Breast epithelium (tissue), 4 donors: ENCODE results near the gene PRRX2. TPM values are rescaled to one million over a fixed set of nuclear protein-coding genes. Genes with fewer than 3 reads are reported as not detected.

ENCODE experiments used
- DNase-seq, 2 donors: peaks; one replicate each; pipeline ENCODE4 v3.0.0-alpha.2; 2019; ENCODE audit warnings: low spot score in 2 of 2
- H3K27ac ChIP-seq, 2 donors: fragments of 200-600 bp; sonication (generic) in 1 of 2; one replicate each; pipeline ENCODE4 v1.5.1; 2016 to 2019; ENCODE audit warnings: mild to moderate bottlenecking in 1 of 2
- H3K27me3 ChIP-seq, 2 donors: fragments of 200-600 bp; sonication (generic) in 1 of 2; one replicate each; pipeline versions ENCODE4 v1.5.1 to v1.6.0; 2017 to 2019; ENCODE audit warnings: control low read depth in 1 of 2, mild to moderate bottlenecking in 1 of 2
- H3K36me3 ChIP-seq: fragments of 200-600 bp; one replicate; pipeline ENCODE4 v1.5.1; 2019
- H3K4me1 ChIP-seq, 2 donors: fragments of 200-600 bp; sonication (generic); one replicate each; pipeline ENCODE4 v1.5.1; 2016 to 2019; ENCODE audit warnings: control low read depth in 1 of 2
- H3K4me3 ChIP-seq, 3 donors: fragments of 200-600 bp; sonication (generic); 1 replicate in 2 of 3; 2 replicates in 1 of 3; pipeline ENCODE4 v1.5.1; 2016 to 2019; ENCODE audit warnings: mild to moderate bottlenecking in 3 of 3, moderate library complexity in 2 of 3
- H3K9me3 ChIP-seq, 2 donors: fragments of 200-600 bp; sonication (generic) in 1 of 2; one replicate each; pipeline ENCODE4 v1.5.1; 2016 to 2019; ENCODE audit warnings: control low read depth in 1 of 2
- CTCF ChIP-seq, 3 donors: fragments of 450-650 bp; IDR thresholded peaks; one replicate each; pipeline ENCODE4 v1.5.1; 2016 to 2017; ENCODE audit warnings: antibody characterized with exemption in 3 of 3, mild to moderate bottlenecking in 3 of 3, moderate library complexity in 3 of 3
- POLR2A ChIP-seq: fragments of 450-650 bp; IDR thresholded peaks from one replicate; pipeline ENCODE4 v1.6.1; 2016; ENCODE audit warnings: antibody characterized with exemption, mild to moderate bottlenecking, moderate library complexity
- POLR2AphosphoS5 ChIP-seq, 3 donors: sonication (generic); formaldehyde crosslinking; IDR thresholded peaks; one replicate each; pipeline ENCODE4 v1.6.1; 2017; ENCODE audit warnings: antibody characterized with exemption in 3 of 3
- intact Hi-C: fragments of 100-400 bp; cut with DNase I; formaldehyde crosslinking; loops from one replicate; pipeline ENCODE4 v1.15.1; 2023; ENCODE audit warnings: low total_unique reads
- total RNA-seq, 3 donors: library from RNA; depleted of rRNA; stranded (reverse); fragments of >200 nt; gene quantifications; one replicate each; pipeline ENCODE4 v1.1.0, GENCODE V29; 2016

PRRX2 gene
- total RNA-seq, 3 donors from 2014 or later: 4.4 to 35.1 (median 9.9) TPM

GRCh38 chr9:129702589-129703520 is 37.4 kb downstream of the PRRX2 start:
- TF ChIP-seq POLR2AphosphoS5 (IDR thresholded peaks at IDR 0.05) (no peak), POLR2A (no peak), CTCF (IDR thresholded peaks at IDR 0.05) (no peak)
- no peaks in the 10 kb centered on the region for H3K9me3 ChIP-seq
- no peaks in the 10 kb centered on the region for H3K36me3 ChIP-seq
- intact Hi-C loops: no loop called here
- H3K4me1 ChIP-seq: peaks cover 0 to 4% of the 10 kb centered on the region in 2 donors
- no peaks in the 10 kb centered on the region for H3K27me3 ChIP-seq
- H3K27ac ChIP-seq: peak overlapping the region; percentile 64 to 82
- DNase-seq: no peak
- peak overlapping the region in 1 of 3 donors; percentile 44 for H3K4me3 ChIP-seq

DNA sequence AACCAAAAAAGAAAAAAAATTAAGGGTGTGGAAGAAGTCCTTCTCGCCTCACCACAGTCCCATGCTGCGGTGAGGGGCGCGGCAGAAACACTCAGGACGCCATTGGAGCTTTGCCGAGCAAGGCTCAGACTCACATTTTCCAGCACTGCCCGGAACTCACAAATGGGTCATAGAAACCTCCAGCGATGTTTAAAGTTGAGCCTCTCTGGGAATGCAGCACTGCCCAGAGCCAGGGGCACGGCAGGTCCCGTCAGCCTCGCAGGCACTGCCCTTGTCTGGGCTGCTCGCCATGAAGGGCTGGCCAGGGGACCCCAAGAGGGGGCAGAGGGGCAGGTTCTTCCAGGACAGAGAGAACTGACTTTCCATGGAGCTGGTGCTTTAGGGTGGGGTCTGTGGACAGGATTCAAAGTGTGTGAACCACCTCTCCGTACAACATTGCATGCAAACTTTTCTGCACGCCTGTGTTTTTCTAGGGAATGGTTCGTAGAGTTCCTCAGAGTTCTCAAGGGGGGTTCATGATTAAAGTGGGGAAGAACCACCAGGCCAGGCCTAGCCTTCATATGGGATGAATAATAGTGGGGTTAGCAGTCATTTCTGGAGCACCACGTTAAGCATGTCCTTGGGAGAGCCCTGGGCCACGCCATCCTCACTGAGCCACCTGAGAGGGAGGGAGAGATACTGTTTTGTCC is 38.4 kb downstream of the PRRX2 start:
- Histone ChIP-seq H3K27me3 (no peaks in the 10 kb centered on the region), H3K36me3 (no peaks in the 10 kb centered on the region), H3K4me3 (peak overlapping the region in 1 of 3 donors; percentile 44), H3K27ac (peak overlapping the region; percentile 64 to 82), H3K4me1 (peaks cover 0 to 4% of the 10 kb centered on the region in 2 donors), H3K9me3 (no peaks in the 10 kb centered on the region)
- intact Hi-C loops: no loop called here
- TF ChIP-seq CTCF (IDR thresholded peaks at IDR 0.05): no peak
- peak in 1 of 3 donors; percentile 29 for TF ChIP-seq POLR2AphosphoS5 (IDR thresholded peaks at IDR 0.05)
- TF ChIP-seq POLR2A: no peak
- DNase-seq: no peak

DNA sequence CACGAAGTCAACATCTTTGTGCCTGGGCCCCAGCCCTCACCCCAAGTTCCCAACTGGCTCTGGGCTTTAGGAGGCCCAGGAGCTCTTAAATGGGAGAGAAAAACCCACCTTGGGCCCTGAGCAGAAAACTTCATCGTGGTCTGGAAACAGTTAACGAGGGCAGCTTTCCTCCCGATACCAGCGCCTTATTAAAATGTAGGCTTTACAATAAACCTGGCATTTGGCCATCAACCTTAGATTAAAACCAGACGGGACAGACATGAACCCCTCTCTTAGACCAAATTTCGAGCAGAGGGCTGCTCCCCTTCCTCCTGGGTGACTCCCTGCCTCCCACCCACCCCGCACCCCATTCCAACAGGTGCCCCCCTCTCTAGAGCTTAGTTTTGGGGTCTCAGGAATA is 39.4 kb downstream of the PRRX2 start:
- DNase-seq: no peak
- H3K27ac ChIP-seq: peak overlapping the region in 1 of 2 donors; percentile 82
- TF ChIP-seq CTCF (IDR thresholded peaks at IDR 0.05) (no peak), POLR2A (no peak), POLR2AphosphoS5 (IDR thresholded peaks at IDR 0.05) (no peak)
- H3K27me3 ChIP-seq: no peaks in the 10 kb centered on the region
- peaks cover 0 to 4% of the 10 kb centered on the region in 2 donors for H3K4me1 ChIP-seq
- H3K4me3 ChIP-seq: no peak overlapping the region
- no peaks in the 10 kb centered on the region for H3K36me3 ChIP-seq
- no peaks in the 10 kb centered on the region for H3K9me3 ChIP-seq
- intact Hi-C loops: no loop called here

DNA sequence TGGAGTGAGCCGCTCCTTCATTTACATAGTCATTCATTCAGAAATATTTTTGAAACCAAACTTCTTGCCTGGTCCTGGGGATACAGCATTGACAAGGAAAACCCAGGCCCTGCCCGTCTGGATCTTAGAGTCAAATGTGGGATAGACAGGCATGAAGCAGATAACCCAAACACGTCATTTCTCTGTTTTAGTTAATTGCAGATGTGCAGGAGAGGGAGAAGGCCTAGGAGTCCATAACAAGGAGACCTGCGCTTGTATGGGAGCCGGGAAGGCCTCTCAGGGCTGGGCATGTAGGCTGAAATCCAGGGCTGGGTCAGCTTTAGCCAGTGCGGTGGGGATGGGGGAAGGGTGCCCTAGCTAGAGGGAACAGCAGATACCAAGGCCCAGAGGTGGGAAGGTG is 43.3 kb downstream of the PRRX2 start:
- H3K27ac ChIP-seq: peak overlapping the region; percentile 83 to 95
- H3K4me3 ChIP-seq: no peak overlapping the region
- intact Hi-C loops: no loop called here
- H3K36me3 ChIP-seq: no peaks in the 10 kb centered on the region
- H3K9me3 ChIP-seq: no peaks in the 10 kb centered on the region
- H3K4me1 ChIP-seq: peaks cover 0 to 16% of the 10 kb centered on the region in 2 donors
- no peak for DNase-seq
- no peaks in the 10 kb centered on the region for H3K27me3 ChIP-seq
- TF ChIP-seq POLR2AphosphoS5 (IDR thresholded peaks at IDR 0.05): no peak
- TF ChIP-seq POLR2A: no peak

GRCh38 chr9:129709438-129710168 is 44.2 kb downstream of the PRRX2 start:
- Histone ChIP-seq H3K36me3 (no peaks in the 10 kb centered on the region), H3K4me3 (no peak overlapping the region), H3K9me3 (no peaks in the 10 kb centered on the region), H3K4me1 (peaks cover 0 to 12% of the 10 kb centered on the region in 2 donors), H3K27ac (peak overlapping the region; percentile 83 to 95), H3K27me3 (no peaks in the 10 kb centered on the region)
- no peak for DNase-seq
- no peak for TF ChIP-seq CTCF (IDR thresholded peaks at IDR 0.05)
- TF ChIP-seq POLR2AphosphoS5 (IDR thresholded peaks at IDR 0.05): no peak
- no peak for TF ChIP-seq POLR2A
- intact Hi-C loops: no loop called here
